Peyer's patch (tissue), 4 donors: ENCODE measurements around the gene ADAM23.

Experiments used
- CTCF ChIP-seq, 6 experiments: fragments of 450-650 bp in 4 of 6; fragments of 200-600 bp in 2 of 6; sonication (generic) in 1 of 6; IDR thresholded peaks; one replicate each; pipeline ENCODE4 v1.5.1; 2017 to 2019; ENCODE audit warnings: antibody characterized with exemption in 6 of 6, mild to moderate bottlenecking in 3 of 6, moderate library complexity in 1 of 6
- POLR2A ChIP-seq, 2 donors: fragments of 450-650 bp; IDR thresholded peaks; one replicate each; pipeline ENCODE4 v1.5.1; 2017; ENCODE audit warnings: antibody characterized with exemption in 2 of 2, mild to moderate bottlenecking in 2 of 2, moderate library complexity in 2 of 2

DNA sequence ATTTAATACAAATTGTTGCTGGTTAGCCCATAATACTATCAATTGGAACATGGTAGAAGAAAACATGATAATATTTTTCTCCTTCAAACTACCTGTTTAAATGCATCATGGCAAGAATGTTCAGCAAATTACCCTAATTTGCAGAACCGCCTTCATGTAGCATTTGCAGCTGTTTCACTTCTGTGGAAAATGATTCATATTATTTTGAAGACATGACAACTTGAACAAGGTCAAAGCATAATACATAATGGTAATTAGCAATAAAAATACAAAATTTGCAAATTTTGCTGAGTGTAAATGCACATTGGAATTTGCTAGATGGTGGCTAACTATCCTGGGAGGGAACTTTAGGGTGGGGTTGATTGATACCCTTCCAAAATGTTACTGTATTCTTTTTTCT, 30.8 kb downstream of the ADAM23 start:
- TF ChIP-seq CTCF (IDR thresholded peaks at IDR 0.05) (no peak), POLR2A (IDR thresholded peaks at IDR 0.05) (no peak)
